DMS114 treated with DMSO at 0.1 percent for 48 hours (cell line): Measurements from ENCODE around the gene PXN.

Source experiments
- DNase-seq: peaks from one replicate; lab custom pipeline; 2025; ENCODE audit not compliant: unreplicated experiment; lab: John Stamatoyannopoulos, UW

PXN gene

GRCh38 chr12:120265473-120266179 lies at the start of gene PXN:
PXN (minus strand) TSS chr12:120265730; CDS start chr12:120265629, 101 bp downstream.
- peak; percentile 51 for DNase-seq

DNA sequence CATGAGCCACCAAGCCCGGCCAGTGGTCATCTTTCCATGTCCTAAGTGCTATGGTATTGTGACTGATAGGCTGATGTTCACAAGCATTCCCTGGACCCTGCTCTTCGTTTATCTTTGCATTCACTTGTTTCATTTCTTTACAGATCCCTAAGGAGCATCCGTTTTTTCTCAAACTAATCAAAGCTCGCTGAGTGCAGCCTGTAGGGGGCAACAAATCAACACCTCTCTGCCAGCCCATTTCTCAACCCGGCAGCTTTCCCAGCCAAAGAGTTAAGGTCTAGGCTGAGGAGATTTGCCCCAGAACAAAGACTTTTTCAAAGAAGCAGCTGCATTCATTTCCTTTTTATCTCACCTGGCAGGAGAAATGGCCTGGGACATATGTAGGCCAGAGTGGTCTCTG lies 48.7 kb upstream of the PXN start:
- DNase-seq = no peak

- DNase-seq = peak; percentile 96
Measured at GRCh38 chr12:120301962-120302815, 36.7 kb upstream of the PXN start, which contains the start of gene SIRT4. SIRT4 (plus strand) TSS chr12:120302321; CDS start chr12:120303562, 1,241 bp downstream.

GRCh38 chr12:120292661-120293531 lies 27.4 kb upstream of the PXN start, which contains the start of gene RNU4-1:
RNU4-1 (minus strand) TSS chr12:120293237.
- peak; percentile 98 for DNase-seq

GRCh38 chr12:120292411-120292660 lies 26.8 kb upstream of the PXN start:
- no peak for DNase-seq

- DNase-seq = peak; percentile 88
Measured at GRCh38 chr12:120290609-120291305, 25.2 kb upstream of the PXN start.

DNA sequence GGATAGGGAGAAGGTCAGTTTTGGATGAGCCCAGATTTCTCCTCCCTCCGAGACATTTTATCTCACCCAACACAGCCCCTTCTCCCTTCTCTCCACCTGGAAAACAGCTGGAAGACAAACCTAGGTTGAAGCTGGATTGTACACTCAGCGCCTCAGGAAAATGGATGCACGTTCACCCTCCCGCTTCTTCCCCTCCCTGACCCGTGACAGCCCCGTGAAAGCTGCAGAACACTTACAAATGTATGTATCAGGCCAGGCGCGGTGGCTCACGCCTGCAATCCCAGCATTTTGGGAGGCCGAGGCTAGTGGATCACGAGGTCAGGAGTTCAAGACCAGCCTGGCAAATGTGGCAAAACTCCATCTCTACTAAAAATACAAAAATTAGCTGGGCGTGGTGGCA lies 22.0 kb upstream of the PXN start:
- no peak for DNase-seq

DNA sequence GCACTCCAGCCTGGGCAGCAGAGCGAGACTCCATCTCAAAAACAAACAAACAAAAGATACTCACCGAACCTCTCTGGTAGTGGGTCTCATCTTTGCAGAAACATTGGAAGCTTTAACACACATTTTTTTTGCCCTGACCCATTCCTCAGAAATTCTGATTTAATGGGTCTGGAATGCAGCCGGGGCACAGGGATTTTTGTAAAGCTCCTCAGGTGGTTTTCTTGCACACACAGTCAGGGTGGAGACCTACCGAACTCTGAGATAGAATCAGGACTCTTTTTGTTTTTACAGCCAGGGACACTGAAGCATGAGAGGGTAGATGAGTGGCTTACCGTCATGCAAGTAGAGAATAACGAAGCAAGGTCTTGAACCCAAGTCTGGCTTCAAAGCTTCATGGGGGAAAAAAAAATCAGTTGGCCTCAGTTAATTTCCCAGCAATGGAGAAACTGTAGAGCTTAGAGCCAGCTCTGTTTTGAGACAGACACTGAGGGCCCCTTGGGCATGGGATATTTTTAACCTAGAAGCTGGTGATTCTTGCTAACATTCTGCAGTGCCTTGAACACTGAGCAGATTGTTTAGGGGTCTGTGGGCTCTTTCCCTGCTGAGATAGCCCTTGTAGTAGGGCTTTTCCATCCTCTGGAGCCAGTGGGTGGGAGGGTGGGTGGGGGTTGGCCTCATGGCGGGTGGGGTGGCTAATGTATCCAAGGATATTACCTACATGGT lies 21.4 kb upstream of the PXN start:
- no peak for DNase-seq

GRCh38 chr12:120284381-120284780 lies 18.9 kb upstream of the PXN start:
- DNase-seq = no peak

DNA sequence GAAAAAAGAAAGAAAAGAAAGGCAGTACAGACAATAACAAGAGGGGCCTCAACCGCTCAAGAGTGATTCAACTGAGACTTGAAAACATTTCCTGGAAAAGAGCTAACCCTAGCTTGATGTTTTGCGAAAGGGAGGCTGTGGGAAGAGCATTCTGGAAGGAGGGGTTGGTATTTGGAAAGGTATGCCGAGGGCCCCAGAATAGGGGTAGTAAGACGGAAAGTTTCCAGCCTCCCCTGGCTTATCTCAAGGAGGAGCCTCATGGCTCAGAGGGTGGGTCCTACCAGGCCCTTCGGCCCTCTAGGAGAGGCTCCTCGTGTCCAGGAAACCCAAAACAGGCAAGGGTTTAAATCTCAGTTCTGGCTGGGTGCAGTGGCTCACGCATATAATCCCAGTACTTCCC lies 17.8 kb upstream of the PXN start:
- no peak for DNase-seq

- DNase-seq = no peak
Measured at GRCh38 chr12:120278137-120279069, 12.9 kb upstream of the PXN start.

GRCh38 chr12:120276734-120277133 lies 11.2 kb upstream of the PXN start:
- no peak for DNase-seq

DNA sequence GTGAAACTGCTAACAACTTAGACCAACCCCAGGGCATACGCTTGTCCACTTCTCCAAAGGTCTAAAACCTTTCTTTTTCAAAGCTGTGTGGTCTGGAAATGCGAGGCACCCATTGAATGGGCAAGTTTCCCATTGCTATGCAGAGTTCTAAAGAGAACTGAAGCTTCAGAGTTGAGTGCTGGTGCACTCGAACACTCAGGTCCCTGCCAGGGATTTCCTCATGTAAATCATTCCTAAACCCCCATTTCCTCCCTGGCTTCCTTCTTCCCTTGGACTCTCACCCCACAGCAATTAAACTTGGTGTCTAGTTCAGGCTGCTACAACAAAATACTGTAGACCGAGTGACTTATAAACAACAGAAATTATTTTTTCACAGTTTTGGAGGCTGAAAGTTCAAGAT lies 2.2 kb upstream of the PXN start:
- no peak for DNase-seq

GRCh38 chr12:120266180-120266870 lies 795 bp upstream of the PXN start:
- DNase-seq = no peak

DNA sequence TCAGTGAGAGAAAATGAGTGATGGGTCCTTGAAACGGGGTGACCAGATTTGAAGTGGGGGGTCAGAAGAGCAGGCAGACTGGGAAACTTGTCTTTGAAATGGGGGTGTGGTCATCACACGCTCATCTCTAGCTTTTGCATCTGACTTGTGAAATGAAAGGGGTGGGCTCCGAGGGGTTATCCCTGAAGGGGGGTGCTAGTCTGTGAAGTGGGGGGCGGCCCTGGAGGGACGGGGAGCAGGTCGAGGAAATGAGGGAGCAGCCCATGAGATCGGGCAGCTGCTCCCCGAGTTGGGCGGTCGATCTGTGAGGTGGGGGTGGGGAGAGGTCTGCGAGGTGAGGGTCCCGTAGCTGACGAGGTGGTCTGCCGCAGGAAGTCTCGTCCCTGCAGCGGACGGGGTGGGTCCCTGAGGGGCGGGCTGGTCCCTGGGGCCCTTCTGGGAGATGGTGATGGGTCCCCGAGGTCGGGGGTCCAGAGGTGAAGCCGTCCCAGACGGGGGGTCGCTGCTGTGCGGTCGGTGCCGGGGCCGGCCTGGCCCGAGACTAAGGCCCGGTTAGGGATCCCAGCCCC lies 542 bp downstream of the PXN start:
- no peak for DNase-seq

DNA sequence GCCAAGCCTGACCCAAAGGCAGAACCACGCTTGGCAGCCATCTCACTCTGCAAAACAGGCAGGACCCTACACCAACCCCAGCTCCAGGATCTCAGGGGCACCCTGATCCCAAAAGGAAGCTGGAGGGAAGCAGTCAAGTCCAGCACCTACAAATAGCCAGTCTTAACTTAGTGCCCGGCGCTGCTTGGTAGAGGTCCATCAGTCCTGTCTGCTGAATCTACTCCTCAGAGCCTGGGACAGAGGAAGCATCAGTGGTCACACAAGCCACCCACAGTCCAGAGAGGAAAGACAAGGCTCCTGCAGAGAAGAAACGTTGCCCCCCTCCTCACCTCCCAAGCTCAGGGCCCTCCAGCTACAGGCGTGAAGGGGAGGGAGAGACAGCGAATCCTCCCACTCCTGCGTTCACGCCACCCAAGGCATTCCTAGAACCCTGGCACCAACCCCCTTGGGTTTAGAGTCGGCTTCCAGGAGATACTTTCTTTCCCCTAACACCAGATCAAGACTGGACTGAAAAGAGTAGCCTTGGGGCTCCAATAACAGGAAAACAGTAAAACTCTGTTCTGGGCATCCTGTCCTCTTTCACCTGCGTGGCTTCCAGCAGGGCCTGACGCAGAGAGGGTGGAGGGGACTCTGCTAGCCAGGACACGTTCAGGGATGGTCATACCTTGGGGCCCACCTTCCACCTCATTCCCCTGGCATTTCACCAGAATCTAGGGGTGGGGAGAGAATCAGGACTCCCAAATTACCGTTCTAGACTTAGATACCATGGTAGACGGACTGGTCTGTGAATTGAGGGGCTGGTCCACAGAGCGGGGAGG lies 1.2 kb downstream of the PXN start:
- no peak for DNase-seq

- no peak for DNase-seq
Measured at GRCh38 chr12:120263748-120264085, 1.8 kb downstream of the PXN start.
